ENCODE data around the gene CELF3.

CELF3 gene

GRCh38 chr1:151720554-151720953 is 4.0 kb upstream of the CELF3 start:
- no peak for DNase-seq

GRCh38 chr1:151720125-151720524 is 3.5 kb upstream of the CELF3 start:
- DNase-seq, result no peak

GRCh38 chr1:151718666-151719065 is 2.1 kb upstream of the CELF3 start:
- DNase-seq, result no peak

GRCh38 chr1:151718011-151718431 is 1.4 kb upstream of the CELF3 start:
- DNase-seq, result no peak

GRCh38 chr1:151716405-151716762 is 219 bp downstream of the CELF3 start:
- no peak for DNase-seq

GRCh38 chr1:151715726-151716404 is 738 bp downstream of the CELF3 start:
- DNase-seq, result no peak

GRCh38 chr1:151714820-151715725 is 1.5 kb downstream of the CELF3 start:
- no peak for DNase-seq

GRCh38 chr1:151713874-151714273 is 2.7 kb downstream of the CELF3 start:
- DNase-seq, result no peak

GRCh38 chr1:151713044-151713443 is 3.6 kb downstream of the CELF3 start:
- DNase-seq, result no peak

- no peak for DNase-seq
These were observed 4.7 kb downstream of the CELF3 start for GRCh38 chr1:151711951-151712350.

- no peak for DNase-seq
These were observed 5.4 kb downstream of the CELF3 start for GRCh38 chr1:151711044-151711800.

- DNase-seq, result peak; percentile 15
These were observed 6.3 kb downstream of the CELF3 start for GRCh38 chr1:151710187-151710840.

GRCh38 chr1:151708891-151709290 is 7.7 kb downstream of the CELF3 start:
- no peak for DNase-seq

- DNase-seq, result no peak
These were observed 9.0 kb downstream of the CELF3 start for GRCh38 chr1:151707541-151708065.

- DNase-seq, result no peak
These were observed 9.9 kb downstream of the CELF3 start for GRCh38 chr1:151706464-151707415.

- no peak for DNase-seq
These were observed 10.7 kb downstream of the CELF3 start for GRCh38 chr1:151705753-151706463.

GRCh38 chr1:151705146-151705545 is 11.5 kb downstream of the CELF3 start:
- no peak for DNase-seq

- DNase-seq, result no peak
These were observed 12.4 kb downstream of the CELF3 start for GRCh38 chr1:151704246-151704645.

- no peak for DNase-seq
These were observed 12.8 kb downstream of the CELF3 start for GRCh38 chr1:151703813-151704212.

- DNase-seq, result no peak
These were observed 13.7 kb downstream of the CELF3 start for GRCh38 chr1:151702936-151703335.

GRCh38 chr1:151701515-151701914 is 15.1 kb downstream of the CELF3 start:
- DNase-seq, result no peak

Measured in stimulated activated CD4-positive, alpha-beta T cell treated with anti-CD3 and anti-CD28 coated beads, Interleukin-12 subunit alpha, Interleukin-12 subunit beta, amount 100 ng/mL, for 4 hours (primary cell).